Measurements from ENCODE around the gene EHMT2.

DNA sequence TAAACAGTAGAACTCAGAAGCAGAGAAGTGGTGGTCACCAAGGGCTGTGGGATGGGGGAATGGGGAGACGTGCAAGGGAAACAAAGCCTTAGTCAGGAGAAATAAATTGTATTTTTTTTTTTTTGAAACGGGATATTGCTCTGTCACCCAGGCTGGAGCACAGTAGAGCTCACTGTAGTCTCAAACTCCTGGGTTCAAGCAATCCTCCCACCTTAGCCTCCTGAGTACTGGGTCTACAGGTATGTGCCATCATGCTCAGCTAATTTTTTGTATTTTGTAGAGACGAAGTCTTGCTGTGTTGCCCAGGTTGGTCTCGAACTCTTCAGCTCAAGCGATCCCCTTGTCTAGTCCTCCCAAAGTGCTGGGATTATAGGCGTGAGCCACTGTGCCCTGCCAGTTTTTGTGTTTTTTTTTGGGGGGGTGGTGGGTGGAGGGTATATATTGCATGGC, 66.6 kb downstream of the EHMT2 start:
- TF ChIP-seq, protein P1, sequence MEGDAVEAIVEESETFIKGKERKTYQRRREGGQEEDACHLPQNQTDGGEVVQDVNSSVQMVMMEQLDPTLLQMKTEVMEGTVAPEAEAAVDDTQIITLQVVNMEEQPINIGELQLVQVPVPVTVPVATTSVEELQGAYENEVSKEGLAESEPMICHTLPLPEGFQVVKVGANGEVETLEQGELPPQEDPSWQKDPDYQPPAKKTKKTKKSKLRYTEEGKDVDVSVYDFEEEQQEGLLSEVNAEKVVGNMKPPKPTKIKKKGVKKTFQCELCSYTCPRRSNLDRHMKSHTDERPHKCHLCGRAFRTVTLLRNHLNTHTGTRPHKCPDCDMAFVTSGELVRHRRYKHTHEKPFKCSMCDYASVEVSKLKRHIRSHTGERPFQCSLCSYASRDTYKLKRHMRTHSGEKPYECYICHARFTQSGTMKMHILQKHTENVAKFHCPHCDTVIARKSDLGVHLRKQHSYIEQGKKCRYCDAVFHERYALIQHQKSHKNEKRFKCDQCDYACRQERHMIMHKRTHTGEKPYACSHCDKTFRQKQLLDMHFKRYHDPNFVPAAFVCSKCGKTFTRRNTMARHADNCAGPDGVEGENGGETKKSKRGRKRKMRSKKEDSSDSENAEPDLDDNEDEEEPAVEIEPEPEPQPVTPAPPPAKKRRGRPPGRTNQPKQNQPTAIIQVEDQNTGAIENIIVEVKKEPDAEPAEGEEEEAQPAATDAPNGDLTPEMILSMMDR (IDR thresholded peaks at IDR 0.05; ENCODE audit: insufficient read depth, low read depth, low read length) = no peak
- TF ChIP-seq EZH2 (IDR thresholded peaks at IDR 0.05; ENCODE audit: insufficient read depth, low read length) = no peak

Measured in astrocyte (in vitro differentiated cells and primary cell).